ENCODE results near the gene FTL. TPM values are rescaled to one million over a fixed set of nuclear protein-coding genes. Genes with fewer than 3 reads are reported as not detected.
A peak's percentile ranks its signal among the peaks of the same experiment; 100 is the strongest.

Gene FTL
- total RNA-seq, 1 donor from 2014 or later = 2,544 TPM

GRCh38 chr19:49009828-49010227 is 44.7 kb downstream of the FTL start:
- Mint-ChIP-seq H3K36me3 (ENCODE audit: insufficient read depth) (peaks cover 14% of the 10 kb centered on the region), H3K9me3 (ENCODE audit: low read depth) (no peaks in the 10 kb centered on the region), H3K27ac (no peak overlapping the region), H3K27me3 (no peaks in the 10 kb centered on the region), H3K4me1 (ENCODE audit: low read depth) (no peaks in the 10 kb centered on the region), H3K4me3 (ENCODE audit: low read depth) (no peak overlapping the region)
- no peak for TF ChIP-seq CTCF (IDR thresholded peaks at IDR 0.05; ENCODE audit: unreplicated experiment)
- no peak for DNase-seq (ENCODE audit: low spot score, unreplicated experiment)

- no peak for TF ChIP-seq CTCF (IDR thresholded peaks at IDR 0.05; ENCODE audit: unreplicated experiment)
- H3K9me3 Mint-ChIP-seq (ENCODE audit: low read depth) = no peaks in the 10 kb centered on the region
- DNase-seq (ENCODE audit: low spot score, unreplicated experiment) = no peak
- H3K36me3 Mint-ChIP-seq (ENCODE audit: insufficient read depth) = peaks cover 13% of the 10 kb centered on the region
- no peaks in the 10 kb centered on the region for H3K4me1 Mint-ChIP-seq (ENCODE audit: low read depth)
- H3K4me3 Mint-ChIP-seq (ENCODE audit: low read depth) = no peak overlapping the region
- no peaks in the 10 kb centered on the region for H3K27me3 Mint-ChIP-seq
- H3K27ac Mint-ChIP-seq = peak overlapping the region; percentile 65
Observed at GRCh38 chr19:49010453-49010852, 45.3 kb downstream of the FTL start.

- no peak for DNase-seq (ENCODE audit: low spot score, unreplicated experiment)
Observed at GRCh38 chr19:49011194-49011593, 46.1 kb downstream of the FTL start.

GRCh38 chr19:49014123-49014869 is 49.2 kb downstream of the FTL start:
- Mint-ChIP-seq H3K4me1 (ENCODE audit: low read depth) (peaks cover 3% of the 10 kb centered on the region), H3K27ac (no peak overlapping the region), H3K36me3 (ENCODE audit: insufficient read depth) (peaks cover 15% of the 10 kb centered on the region), H3K4me3 (ENCODE audit: low read depth) (no peak overlapping the region), H3K27me3 (peaks cover 15% of the 10 kb centered on the region), H3K9me3 (ENCODE audit: low read depth) (no peaks in the 10 kb centered on the region)
- no peak for TF ChIP-seq CTCF (IDR thresholded peaks at IDR 0.05; ENCODE audit: unreplicated experiment)
- DNase-seq (ENCODE audit: low spot score, unreplicated experiment) = no peak

More at GRCh38 chr19:49011194-49011593, 46.1 kb downstream of the FTL start:
- H3K9me3 Mint-ChIP-seq (ENCODE audit: low read depth) = no peaks in the 10 kb centered on the region
- no peaks in the 10 kb centered on the region for H3K4me1 Mint-ChIP-seq (ENCODE audit: low read depth)
- H3K27me3 Mint-ChIP-seq = no peaks in the 10 kb centered on the region
- H3K27ac Mint-ChIP-seq = no peak overlapping the region
- H3K36me3 Mint-ChIP-seq (ENCODE audit: insufficient read depth) = peaks cover 18% of the 10 kb centered on the region
- no peak for TF ChIP-seq CTCF (IDR thresholded peaks at IDR 0.05; ENCODE audit: unreplicated experiment)
- H3K4me3 Mint-ChIP-seq (ENCODE audit: low read depth) = no peak overlapping the region

GRCh38 chr19:49014870-49015255 is 49.8 kb downstream of the FTL start:
- TF ChIP-seq CTCF (IDR thresholded peaks at IDR 0.05; ENCODE audit: unreplicated experiment) = no peak
- Mint-ChIP-seq H3K9me3 (ENCODE audit: low read depth) (no peaks in the 10 kb centered on the region), H3K27ac (no peak overlapping the region), H3K4me1 (ENCODE audit: low read depth) (peaks cover 3% of the 10 kb centered on the region), H3K27me3 (peaks cover 19% of the 10 kb centered on the region), H3K36me3 (ENCODE audit: insufficient read depth) (peaks cover 15% of the 10 kb centered on the region), H3K4me3 (ENCODE audit: low read depth) (no peak overlapping the region)
- DNase-seq (ENCODE audit: low spot score, unreplicated experiment) = no peak

Data from progenitor cell of endocrine pancreas (in vitro differentiated cells).